HepG2 (cell line): Measurements from ENCODE around the gene PRKCD. TPM values are rescaled to one million over a fixed set of nuclear protein-coding genes. Genes with fewer than 3 reads are reported as not detected.

Source experiments
- ATF2 ChIP-seq: sonication (generic); formaldehyde crosslinking; IDR thresholded peaks from 2 replicates; pipeline ENCODE4 v1.4.0; 2020; ENCODE audit warnings: missing genetic modification reagents
- DR1 ChIP-seq: sonication (generic); formaldehyde crosslinking; IDR thresholded peaks from 2 replicates; pipeline ENCODE4 v1.8.0; 2021; ENCODE audit warnings: mild to moderate bottlenecking, missing genetic modification reagents, inconsistent platforms
- STAG1 ChIP-seq: sonication (generic); formaldehyde crosslinking; IDR thresholded peaks from 2 replicates; pipeline ENCODE4 v1.4.0; 2020; ENCODE audit warnings: missing genetic modification reagents
- ZBTB2 ChIP-seq: sonication (generic); formaldehyde crosslinking; IDR thresholded peaks from 2 replicates; pipeline ENCODE4 v1.8.0; 2022; ENCODE audit warnings: low read depth, missing genetic modification reagents
- ZBTB4 ChIP-seq: sonication (generic); formaldehyde crosslinking; IDR thresholded peaks from 2 replicates; pipeline ENCODE4 v1.4.0; 2020; ENCODE audit warnings: missing genetic modification reagents, mild to moderate bottlenecking, borderline replicate concordance
- ZIK1 ChIP-seq: sonication (generic); formaldehyde crosslinking; IDR thresholded peaks from 2 replicates; pipeline ENCODE4 v1.5.0; 2020; ENCODE audit warnings: mild to moderate bottlenecking, low read depth, missing genetic modification reagents, borderline replicate concordance
- ZNF354B ChIP-seq: sonication (generic); formaldehyde crosslinking; IDR thresholded peaks from 2 replicates; pipeline ENCODE4 v1.8.0; 2022; ENCODE audit warnings: mild to moderate bottlenecking, missing genetic modification reagents
- ZNF691 ChIP-seq: sonication (generic); formaldehyde crosslinking; IDR thresholded peaks from 2 replicates; pipeline ENCODE4 v1.4.0; 2020; ENCODE audit warnings: missing genetic modification reagents, low read depth, mild to moderate bottlenecking, borderline replicate concordance
- ZSCAN31 ChIP-seq: sonication (generic); formaldehyde crosslinking; IDR thresholded peaks from 2 replicates; pipeline ENCODE4 v1.5.0; 2020; ENCODE audit warnings: low read depth, mild to moderate bottlenecking, missing genetic modification reagents
- polyA plus RNA-seq, 8 experiments: library from polyadenylated mRNA; depleted of rRNA in 3 of 8; stranded (reverse) in 7 of 8; unstranded in 1 of 8; fragments of >200 nt; fragmentation: Illumina TruSeq in 4 of 8; extraction: Trizol in 4 of 8; gene quantifications; 2 replicates each; pipeline versions ENCODE4 v1.2.1 to v1.2.3, GENCODE V29; 2011 to 2016; ENCODE audit warnings: low read depth in 4 of 8, missing spikeins in 1 of 8, mixed read lengths in 1 of 8; ENCODE audit not compliant: insufficient read depth in 1 of 8
- total RNA-seq, 5 experiments: library from RNA; depleted of rRNA; stranded (reverse); fragments of >200 nt; fragmentation: Illumina TruSeq; extraction: Trizol; gene quantifications; 2 replicates each; pipeline ENCODE4 v1.2.3, GENCODE V29; 2016; ENCODE audit warnings: low read depth in 1 of 5
- TF ChIP-seq, protein P1 (sequence below): sonication (generic); formaldehyde crosslinking; IDR thresholded peaks from 2 replicates; pipeline ENCODE4 v1.4.0; 2020; ENCODE audit warnings: missing genetic modification reagents
- TF ChIP-seq, protein P2 (sequence below), 2 experiments: sonication (generic) in 1 of 2; formaldehyde crosslinking in 1 of 2; IDR thresholded peaks; 2 replicates each; pipeline versions ENCODE4 v1.4.0 to v1.6.1; 2018 to 2020; ENCODE audit warnings: missing genetic modification reagents in 2 of 2, borderline replicate concordance in 1 of 2, low read depth in 1 of 2, mild to moderate bottlenecking in 1 of 2, missing biosample characterization in 1 of 2

Gene PRKCD
- total and polyA plus RNA-seq, 2 of the 13 experiments (the other 11 are each of a cell fraction or from before 2014, with no cell fraction given), result 1.6 to 40.7 TPM

- TF ChIP-seq ZNF691 (CRISPR knock-in tag), result peak; percentile 70; the same call in 1 of the 2 replicates
- TF ChIP-seq ATF2 (CRISPR knock-in tag), result peak; percentile 65
- no peak for TF ChIP-seq ZNF354B (CRISPR knock-in tag)
- TF ChIP-seq ZBTB4 (CRISPR knock-in tag), result peak; percentile 28; the same call in 1 of the 2 replicates
- TF ChIP-seq, protein P1, sequence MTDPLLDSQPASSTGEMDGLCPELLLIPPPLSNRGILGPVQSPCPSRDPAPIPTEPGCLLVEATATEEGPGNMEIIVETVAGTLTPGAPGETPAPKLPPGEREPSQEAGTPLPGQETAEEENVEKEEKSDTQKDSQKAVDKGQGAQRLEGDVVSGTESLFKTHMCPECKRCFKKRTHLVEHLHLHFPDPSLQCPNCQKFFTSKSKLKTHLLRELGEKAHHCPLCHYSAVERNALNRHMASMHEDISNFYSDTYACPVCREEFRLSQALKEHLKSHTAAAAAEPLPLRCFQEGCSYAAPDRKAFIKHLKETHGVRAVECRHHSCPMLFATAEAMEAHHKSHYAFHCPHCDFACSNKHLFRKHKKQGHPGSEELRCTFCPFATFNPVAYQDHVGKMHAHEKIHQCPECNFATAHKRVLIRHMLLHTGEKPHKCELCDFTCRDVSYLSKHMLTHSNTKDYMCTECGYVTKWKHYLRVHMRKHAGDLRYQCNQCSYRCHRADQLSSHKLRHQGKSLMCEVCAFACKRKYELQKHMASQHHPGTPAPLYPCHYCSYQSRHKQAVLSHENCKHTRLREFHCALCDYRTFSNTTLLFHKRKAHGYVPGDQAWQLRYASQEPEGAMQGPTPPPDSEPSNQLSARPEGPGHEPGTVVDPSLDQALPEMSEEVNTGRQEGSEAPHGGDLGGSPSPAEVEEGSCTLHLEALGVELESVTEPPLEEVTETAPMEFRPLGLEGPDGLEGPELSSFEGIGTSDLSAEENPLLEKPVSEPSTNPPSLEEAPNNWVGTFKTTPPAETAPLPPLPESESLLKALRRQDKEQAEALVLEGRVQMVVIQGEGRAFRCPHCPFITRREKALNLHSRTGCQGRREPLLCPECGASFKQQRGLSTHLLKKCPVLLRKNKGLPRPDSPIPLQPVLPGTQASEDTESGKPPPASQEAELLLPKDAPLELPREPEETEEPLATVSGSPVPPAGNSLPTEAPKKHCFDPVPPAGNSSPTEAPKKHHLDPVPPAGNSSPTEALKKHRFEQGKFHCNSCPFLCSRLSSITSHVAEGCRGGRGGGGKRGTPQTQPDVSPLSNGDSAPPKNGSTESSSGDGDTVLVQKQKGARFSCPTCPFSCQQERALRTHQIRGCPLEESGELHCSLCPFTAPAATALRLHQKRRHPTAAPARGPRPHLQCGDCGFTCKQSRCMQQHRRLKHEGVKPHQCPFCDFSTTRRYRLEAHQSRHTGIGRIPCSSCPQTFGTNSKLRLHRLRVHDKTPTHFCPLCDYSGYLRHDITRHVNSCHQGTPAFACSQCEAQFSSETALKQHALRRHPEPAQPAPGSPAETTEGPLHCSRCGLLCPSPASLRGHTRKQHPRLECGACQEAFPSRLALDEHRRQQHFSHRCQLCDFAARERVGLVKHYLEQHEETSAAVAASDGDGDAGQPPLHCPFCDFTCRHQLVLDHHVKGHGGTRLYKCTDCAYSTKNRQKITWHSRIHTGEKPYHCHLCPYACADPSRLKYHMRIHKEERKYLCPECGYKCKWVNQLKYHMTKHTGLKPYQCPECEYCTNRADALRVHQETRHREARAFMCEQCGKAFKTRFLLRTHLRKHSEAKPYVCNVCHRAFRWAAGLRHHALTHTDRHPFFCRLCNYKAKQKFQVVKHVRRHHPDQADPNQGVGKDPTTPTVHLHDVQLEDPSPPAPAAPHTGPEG (CRISPR knock-in tag), result no peak
- TF ChIP-seq DR1 (CRISPR knock-in tag), result peak; percentile 97
- TF ChIP-seq ZIK1 (CRISPR knock-in tag), result no peak
- no peak for TF ChIP-seq ZBTB2
- TF ChIP-seq, protein P2, sequence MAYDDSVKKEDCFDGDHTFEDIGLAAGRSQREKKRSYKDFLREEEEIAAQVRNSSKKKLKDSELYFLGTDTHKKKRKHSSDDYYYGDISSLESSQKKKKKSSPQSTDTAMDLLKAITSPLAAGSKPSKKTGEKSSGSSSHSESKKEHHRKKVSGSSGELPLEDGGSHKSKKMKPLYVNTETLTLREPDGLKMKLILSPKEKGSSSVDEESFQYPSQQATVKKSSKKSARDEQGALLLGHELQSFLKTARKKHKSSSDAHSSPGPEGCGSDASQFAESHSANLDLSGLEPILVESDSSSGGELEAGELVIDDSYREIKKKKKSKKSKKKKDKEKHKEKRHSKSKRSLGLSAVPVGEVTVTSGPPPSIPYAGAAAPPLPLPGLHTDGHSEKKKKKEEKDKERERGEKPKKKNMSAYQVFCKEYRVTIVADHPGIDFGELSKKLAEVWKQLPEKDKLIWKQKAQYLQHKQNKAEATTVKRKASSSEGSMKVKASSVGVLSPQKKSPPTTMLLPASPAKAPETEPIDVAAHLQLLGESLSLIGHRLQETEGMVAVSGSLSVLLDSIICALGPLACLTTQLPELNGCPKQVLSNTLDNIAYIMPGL (CRISPR knock-in tag; IDR thresholded peaks at IDR 0.05; ENCODE audit: borderline replicate concordance in 1 of 2, low read depth in 1 of 2), result peak in 1 of 2 experiments; percentile 91; a peak in 2 of 4 replicates
- TF ChIP-seq STAG1 (CRISPR knock-in tag), result 0 out of 2 replicates have a peak, but pooled peaks have one; percentile 8
- TF ChIP-seq ZSCAN31 (CRISPR knock-in tag), result peak; percentile 38
Observed at GRCh38 chr3:53130179-53131061, 30.6 kb upstream of the PRKCD start, which contains the start of gene RFT1 (continued).
